CD4-positive, CD25-positive, alpha-beta regulatory T cell (primary cell): ENCODE measurements around the gene NIM1K. TPM values are rescaled to one million over a fixed set of nuclear protein-coding genes. Genes with fewer than 3 reads are reported as not detected.
A peak's percentile ranks its signal among the peaks of the same experiment; 100 is the strongest.
"Not testable (repeated sequence)": the region's sequence is repeated elsewhere in the genome, so short reads cannot be mapped to it uniquely, and the experiment has no call there.

Experiments used
- ATAC-seq, 2 donors: fragments of 150-1000 bp; cut with Tn5 transposase; one replicate each; pipeline ENCODE4 v1.10.0; 2021; ENCODE audit warnings: low read depth in 2 of 2, moderate number of reproducible peaks in 2 of 2, moderate library complexity in 1 of 2
- DNase-seq, 3 donors: peaks; one replicate each; pipeline versions ENCODE4 v3.0.0 to v3.0.0-alpha.2; 2012 to 2022; ENCODE audit warnings: mixed read lengths in 1 of 3
- H3K27ac ChIP-seq: one replicate; pipeline ENCODE4 v1.7.0; 2013; ENCODE audit warnings: mild to moderate bottlenecking, low read length; ENCODE audit not compliant: insufficient read depth, poor library complexity, severe bottlenecking
- H3K27me3 ChIP-seq: one replicate; pipeline ENCODE4 v1.7.0; 2013; ENCODE audit warnings: low read length; ENCODE audit not compliant: control insufficient read depth, insufficient read depth
- H3K36me3 ChIP-seq: one replicate; pipeline ENCODE4 v1.7.0; 2013; ENCODE audit warnings: mild to moderate bottlenecking, low read length, moderate library complexity; ENCODE audit not compliant: control insufficient read depth, insufficient read depth
- H3K4me1 ChIP-seq: 2 replicates; pipeline ENCODE4 v1.7.0; 2013; ENCODE audit warnings: mild to moderate bottlenecking, low read length; ENCODE audit not compliant: insufficient read depth, control insufficient read depth, poor library complexity, severe bottlenecking
- H3K4me3 ChIP-seq: one replicate; pipeline ENCODE4 v1.7.0; 2013; ENCODE audit warnings: low read depth, mild to moderate bottlenecking, low read length, moderate library complexity
- H3K9me3 ChIP-seq, 2 experiments: 1 replicate in 1 of 2; 2 replicates in 1 of 2; pipeline ENCODE4 v1.7.0; 2013; ENCODE audit warnings: low read length in 2 of 2, mild to moderate bottlenecking in 1 of 2, moderate library complexity in 1 of 2; ENCODE audit not compliant: control insufficient read depth in 2 of 2
- H3K27ac Mint-ChIP-seq, 3 donors: one replicate each; pipeline ENCODE4 v1.8.0; 2020 to 2022; ENCODE audit warnings: mild to moderate bottlenecking in 3 of 3, mixed read lengths in 3 of 3, moderate library complexity in 2 of 3
- H3K27me3 Mint-ChIP-seq: one replicate; pipeline ENCODE4 v1.8.0; 2022; ENCODE audit warnings: mild to moderate bottlenecking, mixed read lengths
- H3K36me3 Mint-ChIP-seq: one replicate; pipeline ENCODE4 v1.8.0; 2020; ENCODE audit warnings: mixed read lengths
- H3K4me1 Mint-ChIP-seq, 4 donors: one replicate each; pipeline ENCODE4 v1.8.0; 2020 to 2022; ENCODE audit warnings: mixed read lengths in 4 of 4, mild to moderate bottlenecking in 1 of 4
- H3K4me3 Mint-ChIP-seq, 4 donors: one replicate each; pipeline ENCODE4 v1.8.0; 2020 to 2022; ENCODE audit warnings: mild to moderate bottlenecking in 4 of 4, mixed read lengths in 4 of 4, moderate library complexity in 3 of 4
- H3K9me3 Mint-ChIP-seq, 7 donors: one replicate each; pipeline ENCODE4 v1.8.0; 2020 to 2022; ENCODE audit warnings: mixed read lengths in 7 of 7, mild to moderate bottlenecking in 3 of 7, moderate library complexity in 2 of 7
- polyA plus RNA-seq, 4 donors: library from polyadenylated mRNA; unstranded; fragments of 300-500 nt; fragmentation: Illumina TruSeq; gene quantifications; one replicate each; pipeline ENCODE4 v1.2.3, GENCODE V29; 2021
- total RNA-seq: library from RNA; stranded (reverse); gene quantifications from one replicate; pipeline ENCODE4 v1.2.3, GENCODE V29; 2022

Gene NIM1K
- total and polyA plus RNA-seq, 5 donors from 2014 or later: 0.16 to 0.67 (median 0.26) TPM; not detected in 2

GRCh38 chr5:43316421-43316820 is 124.4 kb downstream of the NIM1K start:
- peaks cover 0 to 2% (median 0%) of the 10 kb centered on the region in 7 donors for H3K9me3 Mint-ChIP-seq
- Histone ChIP-seq H3K27ac (no peak overlapping the region), H3K27me3 (no peaks in the 10 kb centered on the region), H3K4me1 (peaks cover 11% of the 10 kb centered on the region), H3K4me3 (no peak overlapping the region), H3K36me3 (no peaks in the 10 kb centered on the region), H3K9me3 (no peaks in the 10 kb centered on the region)
- H3K27ac Mint-ChIP-seq: no peak overlapping the region
- peaks cover 11 to 28% (median 26%) of the 10 kb centered on the region in 4 donors for H3K4me1 Mint-ChIP-seq
- H3K4me3 Mint-ChIP-seq: no peak overlapping the region
- H3K36me3 Mint-ChIP-seq: no peaks in the 10 kb centered on the region
- no peak for ATAC-seq
- no peak for DNase-seq
- no peaks in the 10 kb centered on the region for H3K27me3 Mint-ChIP-seq

- Mint-ChIP-seq H3K27ac (no peak overlapping the region), H3K36me3 (no peaks in the 10 kb centered on the region), H3K27me3 (peaks cover 5% of the 10 kb centered on the region), H3K4me3 (no peak overlapping the region), H3K9me3 (peaks cover 0 to 6% (median 0%) of the 10 kb centered on the region in 7 donors), H3K4me1 (no peaks in the 10 kb centered on the region)
- no peaks in the 10 kb centered on the region for H3K9me3 ChIP-seq
- no peak for ATAC-seq
- no peak overlapping the region for H3K27ac ChIP-seq
- no peak overlapping the region for H3K4me3 ChIP-seq
- H3K36me3 ChIP-seq: no peaks in the 10 kb centered on the region
- DNase-seq: no peak
- no peaks in the 10 kb centered on the region for H3K27me3 ChIP-seq
- no peaks in the 10 kb centered on the region for H3K4me1 ChIP-seq
Measured at GRCh38 chr5:43320846-43321245, 128.8 kb downstream of the NIM1K start.

- H3K9me3 Mint-ChIP-seq, H3K9me3 ChIP-seq, DNase-seq, H3K27ac Mint-ChIP-seq, H3K4me3 Mint-ChIP-seq, H3K4me1 Mint-ChIP-seq, H3K27me3 ChIP-seq, H3K27me3 Mint-ChIP-seq, ATAC-seq, H3K36me3 ChIP-seq, H3K27ac ChIP-seq, H3K4me1 ChIP-seq, H3K36me3 Mint-ChIP-seq, H3K4me3 ChIP-seq: not testable (repeated sequence)
Measured at GRCh38 chr5:43323488-43323887, 131.5 kb downstream of the NIM1K start.

- DNase-seq, ATAC-seq, H3K27me3 Mint-ChIP-seq, H3K27me3 ChIP-seq, H3K36me3 Mint-ChIP-seq, H3K4me1 Mint-ChIP-seq, H3K36me3 ChIP-seq, H3K9me3 ChIP-seq, H3K27ac Mint-ChIP-seq, H3K4me3 ChIP-seq, H3K27ac ChIP-seq, H3K9me3 Mint-ChIP-seq, H3K4me1 ChIP-seq: not testable (repeated sequence)
- H3K4me3 Mint-ChIP-seq: peak overlapping the region in 1 of 4 donors; percentile 89
Measured at GRCh38 chr5:43325624-43326023, 133.6 kb downstream of the NIM1K start.

Other genes with a start within 250 kb of the NIM1K start
- gene ANXA2R, start 151.9 kb upstream of the NIM1K start, total RNA-seq: 38.7 TPM
- gene ANXA2R, start 151.9 kb upstream of the NIM1K start, polyA plus RNA-seq: 10 to 100 TPM; 35.8 to 69.7 (median 55.7) TPM
- 77.9 TPM for gene ZNF131, start 71.3 kb upstream of the NIM1K start, total RNA-seq
- gene ZNF131, start 71.3 kb upstream of the NIM1K start, polyA plus RNA-seq: 10 to 100 TPM; 41.4 to 62.6 (median 53.8) TPM
- 58.9 TPM for gene HMGCS1, start 121.2 kb downstream of the NIM1K start, total RNA-seq
- 10 to 100 TPM in 1 of 4 donors, 1 to 10 TPM in 3; 5.4 to 11.8 (median 7.3) TPM for gene HMGCS1, start 121.2 kb downstream of the NIM1K start, polyA plus RNA-seq
- 14.8 TPM for gene CCL28, start 220.2 kb downstream of the NIM1K start, total RNA-seq
- gene CCL28, start 220.2 kb downstream of the NIM1K start, polyA plus RNA-seq: 10 to 100 TPM; 14.5 to 18.4 (median 16.0) TPM